ENCODE measurements around the gene COLGALT1.

COLGALT1 gene

GRCh38 chr19:17577457-17578097 lies 22.1 kb downstream of the COLGALT1 start (continued):
- no peak for TF ChIP-seq ZSCAN18 (tag by site-specific recombination; IDR thresholded peaks at IDR 0.05)
- no peak for TF ChIP-seq ZNF645 (tag by site-specific recombination; IDR thresholded peaks at IDR 0.05)
- TF ChIP-seq KLF9 (tag by site-specific recombination; IDR thresholded peaks at IDR 0.05; ENCODE audit: low read depth) = peak; percentile 35; the same call in 1 of the 2 replicates
- TF ChIP-seq ZNF571 (tag by site-specific recombination; IDR thresholded peaks at IDR 0.05) = no peak
- TF ChIP-seq ZNF341 (tag by site-specific recombination; IDR thresholded peaks at IDR 0.05; ENCODE audit: low read depth) = peak; percentile 69
- TF ChIP-seq ZSCAN4 (tag by site-specific recombination; IDR thresholded peaks at IDR 0.05) = no peak
- no peak for TF ChIP-seq ZNF768 (tag by site-specific recombination; IDR thresholded peaks at IDR 0.05)

- Histone ChIP-seq H3K9me3 (ENCODE audit: control insufficient read depth, insufficient read depth, low read depth, low read length) (no peaks in the 10 kb centered on the region), H3K36me3 (ENCODE audit: control insufficient read depth in 2 of 2, insufficient read depth in 1 of 2, low read length in 2 of 2) (peaks cover 8 to 57% of the 10 kb centered on the region in 2 experiments; a peak in 2 of 3 replicates), H3K27ac (ENCODE audit: extremely low read depth, low read depth, low read length) (no peak overlapping the region), H3K4me1 (ENCODE audit: control insufficient read depth, insufficient read depth, low read length) (no peaks in the 10 kb centered on the region), H3K4me3 (ENCODE audit: low read depth, low read length) (no peak overlapping the region)
- ChIA-PET POLR2A (interaction anchor here (0.7 to 1.4 kb wide), 5 partner anchors 23 to 280 kb away, joined by 5 to 12 read pairs (median 7); partner anchors contain the start of gene RPL18A), CTCF (interaction anchor here (0.7 to 1.9 kb wide), 4 partner anchors 26 to 185 kb away, joined by 3 to 8 read pairs (median 4); partner anchors contain the start of gene CCDC194)
- no peak for TF ChIP-seq HOXA7 (CRISPR knock-in tag; IDR thresholded peaks at IDR 0.05; ENCODE audit: borderline replicate concordance)
- 0 out of 2 replicates have a peak, but pooled peaks have one; percentile 30 for TF ChIP-seq PATZ1 (tag by site-specific recombination; IDR thresholded peaks at IDR 0.05)
- peak; percentile 74 for TF ChIP-seq SP2 (tag by site-specific recombination; IDR thresholded peaks at IDR 0.05)
- TF ChIP-seq SP3 (tag by site-specific recombination; IDR thresholded peaks at IDR 0.05) = peak; percentile 80
- peak; percentile 88 for TF ChIP-seq GLIS1 (tag by site-specific recombination; IDR thresholded peaks at IDR 0.05)
- TF ChIP-seq KLF8 (tag by site-specific recombination; IDR thresholded peaks at IDR 0.05) = peak; percentile 68; the same call in 1 of the 2 replicates
- no peak for TF ChIP-seq ZNF626 (tag by site-specific recombination; IDR thresholded peaks at IDR 0.05)
- peak; percentile 99 for TF ChIP-seq KLF1 (tag by site-specific recombination; IDR thresholded peaks at IDR 0.05)
- TF ChIP-seq ZNF548 (tag by site-specific recombination; IDR thresholded peaks at IDR 0.05) = no peak
- peak; percentile 32 for TF ChIP-seq ZFHX2 (tag by site-specific recombination; conservative IDR thresholded peaks at IDR 0.05)
- TF ChIP-seq ZBTB6 (tag by site-specific recombination; IDR thresholded peaks at IDR 0.05) = peak; percentile 88
- 0 out of 2 replicates have a peak, but pooled peaks have one; percentile 12 for TF ChIP-seq SP7 (tag by site-specific recombination; IDR thresholded peaks at IDR 0.05)
- TF ChIP-seq ZXDB (tag by site-specific recombination; IDR thresholded peaks at IDR 0.05) = 0 out of 2 replicates have a peak, but pooled peaks have one; percentile 10
- no peak for TF ChIP-seq ZNF202 (tag by site-specific recombination; IDR thresholded peaks at IDR 0.05; ENCODE audit: borderline replicate concordance)
- TF ChIP-seq KLF9 (tag by site-specific recombination; IDR thresholded peaks at IDR 0.05; ENCODE audit: low read depth) = peak; percentile 100
- TF ChIP-seq PRDM10 (tag by site-specific recombination; IDR thresholded peaks at IDR 0.05) = 0 out of 2 replicates have a peak, but pooled peaks have one; percentile 28
- TF ChIP-seq ZBTB8A (tag by site-specific recombination; IDR thresholded peaks at IDR 0.05) = peak; percentile 70
- TF ChIP-seq ZNF549 (tag by site-specific recombination; IDR thresholded peaks at IDR 0.05) = no peak
- TF ChIP-seq KLF16 (tag by site-specific recombination; IDR thresholded peaks at IDR 0.05) = peak; percentile 62; the same call in 1 of the 2 replicates
Measured at GRCh38 chr19:17579661-17580244, 24.3 kb downstream of the COLGALT1 start.
